GM12872 (cell line): ENCODE measurements around the gene SGTB.

Experiments
- CTCF ChIP-seq: IDR thresholded peaks from 3 replicates; pipeline ENCODE4 v1.5.1; 2011; ENCODE audit warnings: low read depth, mild to moderate bottlenecking, low read length, moderate library complexity; ENCODE audit not compliant: insufficient read depth

Gene SGTB

GRCh38 chr5:65682148-65682547, 39.8 kb downstream of the SGTB start:
- no peak for TF ChIP-seq CTCF

GRCh38 chr5:65674749-65675148, 47.2 kb downstream of the SGTB start:
- TF ChIP-seq CTCF: no peak

- no peak for TF ChIP-seq CTCF
Measured at GRCh38 chr5:65672796-65673195, 49.1 kb downstream of the SGTB start.

GRCh38 chr5:65668696-65669095, 53.2 kb downstream of the SGTB start:
- TF ChIP-seq CTCF: no peak

- peak; percentile 36; the same call in 2 of the 3 replicates for TF ChIP-seq CTCF
Measured at GRCh38 chr5:65663804-65664521, 57.9 kb downstream of the SGTB start.

GRCh38 chr5:65654713-65655112, 67.2 kb downstream of the SGTB start:
- no peak for TF ChIP-seq CTCF

GRCh38 chr5:65651144-65651543, 70.8 kb downstream of the SGTB start:
- TF ChIP-seq CTCF: no peak
